ENCODE data around the gene IKZF4. TPM values are rescaled to one million over a fixed set of nuclear protein-coding genes. Genes with fewer than 3 reads are reported as not detected.

The IKZF4 gene
- total RNA-seq, 2 donors from 2014 or later = 4.7 to 5.6 TPM

GRCh38 chr12:56011509-56012090, 9.2 kb upstream of the IKZF4 start:
- H3K36me3 ChIP-seq = no peaks in the 10 kb centered on the region
- H3K27ac ChIP-seq = no peak overlapping the region
- intact Hi-C loops (cut with DNase I) = no loop called here
- DNase-seq = no peak
- no peak overlapping the region for H3K9ac ChIP-seq (ENCODE audit: low read depth in 2 of 2, low read length in 2 of 2)
- no peaks in the 10 kb centered on the region for H3K27me3 ChIP-seq
- H3K9me3 ChIP-seq = no peaks in the 10 kb centered on the region
- TF ChIP-seq, protein P1, sequence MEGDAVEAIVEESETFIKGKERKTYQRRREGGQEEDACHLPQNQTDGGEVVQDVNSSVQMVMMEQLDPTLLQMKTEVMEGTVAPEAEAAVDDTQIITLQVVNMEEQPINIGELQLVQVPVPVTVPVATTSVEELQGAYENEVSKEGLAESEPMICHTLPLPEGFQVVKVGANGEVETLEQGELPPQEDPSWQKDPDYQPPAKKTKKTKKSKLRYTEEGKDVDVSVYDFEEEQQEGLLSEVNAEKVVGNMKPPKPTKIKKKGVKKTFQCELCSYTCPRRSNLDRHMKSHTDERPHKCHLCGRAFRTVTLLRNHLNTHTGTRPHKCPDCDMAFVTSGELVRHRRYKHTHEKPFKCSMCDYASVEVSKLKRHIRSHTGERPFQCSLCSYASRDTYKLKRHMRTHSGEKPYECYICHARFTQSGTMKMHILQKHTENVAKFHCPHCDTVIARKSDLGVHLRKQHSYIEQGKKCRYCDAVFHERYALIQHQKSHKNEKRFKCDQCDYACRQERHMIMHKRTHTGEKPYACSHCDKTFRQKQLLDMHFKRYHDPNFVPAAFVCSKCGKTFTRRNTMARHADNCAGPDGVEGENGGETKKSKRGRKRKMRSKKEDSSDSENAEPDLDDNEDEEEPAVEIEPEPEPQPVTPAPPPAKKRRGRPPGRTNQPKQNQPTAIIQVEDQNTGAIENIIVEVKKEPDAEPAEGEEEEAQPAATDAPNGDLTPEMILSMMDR (IDR thresholded peaks at IDR 0.05) = no peak
- peaks cover 12% of the 10 kb centered on the region for H3K4me1 ChIP-seq
- H3K4me3 ChIP-seq = no peak overlapping the region

GRCh38 chr12:56013482-56013881, 7.4 kb upstream of the IKZF4 start:
- no peaks in the 10 kb centered on the region for H3K36me3 ChIP-seq
- H3K27me3 ChIP-seq = no peaks in the 10 kb centered on the region
- no peak overlapping the region for H3K27ac ChIP-seq
- peaks cover 12% of the 10 kb centered on the region for H3K4me1 ChIP-seq
- no peaks in the 10 kb centered on the region for H3K9me3 ChIP-seq
- TF ChIP-seq, protein P1 (IDR thresholded peaks at IDR 0.05) = no peak
- peak; percentile 41 for DNase-seq
- H3K9ac ChIP-seq (ENCODE audit: low read depth in 2 of 2, low read length in 2 of 2) = no peak overlapping the region
- intact Hi-C loops (cut with DNase I) = no loop called here
- no peak overlapping the region for H3K4me3 ChIP-seq

GRCh38 chr12:56014205-56014604, 6.6 kb upstream of the IKZF4 start:
- DNase-seq = peak; percentile 48
- H3K4me3 ChIP-seq = no peak overlapping the region
- TF ChIP-seq, protein P1 (IDR thresholded peaks at IDR 0.05) = no peak
- peaks cover 12% of the 10 kb centered on the region for H3K4me1 ChIP-seq
- intact Hi-C loops (cut with DNase I) = no loop called here
- no peaks in the 10 kb centered on the region for H3K9me3 ChIP-seq
- no peak overlapping the region for H3K9ac ChIP-seq (ENCODE audit: low read depth in 2 of 2, low read length in 2 of 2)
- H3K27ac ChIP-seq = no peak overlapping the region
- no peaks in the 10 kb centered on the region for H3K27me3 ChIP-seq
- no peaks in the 10 kb centered on the region for H3K36me3 ChIP-seq

GRCh38 chr12:56017181-56017580, 3.7 kb upstream of the IKZF4 start:
- DNase-seq = no peak
- Histone ChIP-seq H3K9me3 (no peaks in the 10 kb centered on the region), H3K9ac (ENCODE audit: low read depth in 2 of 2, low read length in 2 of 2) (no peak overlapping the region), H3K4me3 (no peak overlapping the region), H3K27me3 (no peaks in the 10 kb centered on the region), H3K4me1 (peaks cover 10% of the 10 kb centered on the region), H3K36me3 (no peaks in the 10 kb centered on the region), H3K27ac (no peak overlapping the region)
- TF ChIP-seq, protein P1 (IDR thresholded peaks at IDR 0.05) = no peak
- intact Hi-C loops (cut with DNase I) = no loop called here

- Histone ChIP-seq H3K9ac (ENCODE audit: low read depth in 2 of 2, low read length in 2 of 2) (no peak overlapping the region), H3K27me3 (no peaks in the 10 kb centered on the region), H3K27ac (no peak overlapping the region), H3K36me3 (no peaks in the 10 kb centered on the region), H3K4me3 (no peak overlapping the region), H3K9me3 (no peaks in the 10 kb centered on the region), H3K4me1 (peaks cover 10% of the 10 kb centered on the region)
- TF ChIP-seq, protein P1 (IDR thresholded peaks at IDR 0.05) = no peak
- intact Hi-C loops (cut with DNase I) = no loop called here
- no peak for DNase-seq
Measured at GRCh38 chr12:56018356-56018755, 2.5 kb upstream of the IKZF4 start.

All from colonic mucosa (tissue), 4 donors.